Gastrocnemius medialis (tissue), 4 donors: ENCODE data around the gene PCCA.

Experiments used
- CTCF ChIP-seq, 5 experiments: fragments of 450-650 bp in 3 of 5; fragments of 200-600 bp in 2 of 5; sonication (generic) in 2 of 5; IDR thresholded peaks in 4 of 5; conservative IDR thresholded peaks in 1 of 5; 1 replicate in 4 of 5; 2 replicates in 1 of 5; pipeline ENCODE4 v1.5.1; 2016 to 2019; ENCODE audit warnings: antibody characterized with exemption in 5 of 5, mild to moderate bottlenecking in 3 of 5, moderate library complexity in 3 of 5
- POLR2A ChIP-seq, 2 donors: fragments of 450-650 bp; IDR thresholded peaks; one replicate each; pipeline ENCODE4 v1.6.1; 2017; ENCODE audit warnings: antibody characterized with exemption in 2 of 2, mild to moderate bottlenecking in 2 of 2, moderate library complexity in 2 of 2

- no peak for TF ChIP-seq CTCF (IDR thresholded peaks at IDR 0.05 in 4 of 5, conservative IDR thresholded peaks at IDR 0.05 in 1 of 5)
- TF ChIP-seq POLR2A (IDR thresholded peaks at IDR 0.05), result no peak
These were observed 2.5 kb downstream of the PCCA start for GRCh38 chr13:100091391-100091790.
